H1 (cell line): ENCODE results near the gene VCY1B. TPM values are rescaled to one million over a fixed set of nuclear protein-coding genes. Genes with fewer than 3 reads are reported as not detected.

Experiments
- ASH2L ChIP-seq: fragments of 200-600, 300-600 bp; sonication (generic); IDR thresholded peaks from one replicate; pipeline ENCODE4 v1.7.1; 2017; ENCODE audit warnings: low read length
- CREB1 ChIP-seq: IDR thresholded peaks from 2 replicates; pipeline ENCODE4 v1.6.1; 2012; ENCODE audit warnings: inconsistent platforms
- GTF2F1 ChIP-seq: IDR thresholded peaks from 2 replicates; pipeline ENCODE4 v1.6.1; 2012; ENCODE audit warnings: low read depth, low read length, improper control_type of control experiment, borderline replicate concordance
- TEAD4 ChIP-seq: IDR thresholded peaks from 2 replicates; pipeline ENCODE4 v1.6.1; 2012; ENCODE audit warnings: low read depth, low read length, inconsistent platforms, mixed read lengths
- polyA plus RNA-seq, 7 experiments: library from polyadenylated mRNA; depleted of rRNA in 3 of 7; stranded (reverse) in 5 of 7; unstranded in 2 of 7; fragments of >200 nt in 5 of 7; fragments of 200-250 nt in 2 of 7; gene quantifications; 1 replicate in 5 of 7; 2 replicates in 1 of 7; 4 replicates in 1 of 7; pipeline versions ENCODE4 v1.2.1 to v1.2.3, GENCODE V29; 2011 to 2013; ENCODE audit warnings: missing spikeins in 2 of 7, mixed read lengths in 2 of 7
- total RNA-seq: library from RNA; stranded (reverse); fragmentation: NEBNext Ultra II Directional; extraction: Animal tissue kit (Norgen Biotek cat#: 25700); gene quantifications from 2 replicates; pipeline ENCODE4 v1.2.1, GENCODE V29; 2021

Gene VCY1B
- total and polyA plus RNA-seq, 2 of the 8 experiments (the other 6 are each of a cell fraction or from before 2014, with no cell fraction given): 0.65 TPM; not detected in 1

DNA sequence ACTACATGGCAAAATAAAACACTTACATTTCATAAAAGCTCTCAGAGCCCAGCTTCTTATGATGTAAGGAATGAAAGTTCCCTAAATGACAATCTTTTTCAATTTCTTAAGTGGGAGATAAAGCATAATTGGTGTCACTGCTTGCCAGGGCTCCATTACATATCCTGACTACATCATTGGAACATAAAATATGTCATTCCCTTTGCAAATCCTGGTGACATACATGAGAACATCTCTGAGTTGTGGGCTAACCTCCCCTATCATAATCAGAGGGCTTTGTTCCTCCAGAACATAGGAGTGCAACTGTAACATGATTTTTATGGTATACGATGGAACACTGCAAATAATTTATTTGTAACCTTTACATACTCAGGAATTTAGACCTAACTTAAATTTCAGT is 29.9 kb downstream of the VCY1B start (continued):
- TF ChIP-seq TEAD4 (no peak), CREB1 (no peak), GTF2F1 (no peak), ASH2L (no peak)
- TF ChIP-seq, all 59 proteins: peak for 0

Other genes starting within 250 kb of the VCY1B start
- 0.65 TPM in 1 of 2 replicates, not detected in the other for gene VCY, start 69.8 kb upstream of the VCY1B start, total RNA-seq
- gene VCY, start 69.8 kb upstream of the VCY1B start, polyA plus RNA-seq (2011; rRNA removed): not detected in 2 replicates